Lung (tissue), 12 donors: ENCODE results near the gene RSPO1. TPM values are rescaled to one million over a fixed set of nuclear protein-coding genes. Genes with fewer than 3 reads are reported as not detected.

Experiments
- ATAC-seq: fragments of 200-7000 bp; cut with Tn5 transposase; one replicate; pipeline ENCODE4 v1.9.1; 2020; ENCODE audit warnings: moderate number of reproducible peaks; ENCODE audit not compliant: insufficient read depth, low FRiP score
- DNase-seq, 3 donors: peaks; one replicate each; pipeline ENCODE4 v3.0.0-alpha.2; 2013 to 2017
- H3K27ac ChIP-seq, 2 donors: one replicate each; pipeline ENCODE4 v1.5.1; 2013; ENCODE audit warnings: mild to moderate bottlenecking in 2 of 2, moderate library complexity in 2 of 2, control low read depth in 1 of 2, inconsistent platforms in 1 of 2, low read depth in 1 of 2, low read length in 1 of 2
- H3K27me3 ChIP-seq, 3 donors: one replicate each; pipeline ENCODE4 v1.5.1; 2013; ENCODE audit warnings: low read length in 2 of 3; ENCODE audit not compliant: control insufficient read depth in 3 of 3, insufficient read depth in 3 of 3
- H3K36me3 ChIP-seq, 4 donors: one replicate each; pipeline ENCODE4 v1.5.1; 2013; ENCODE audit warnings: low read length in 4 of 4, mild to moderate bottlenecking in 1 of 4, moderate library complexity in 1 of 4; ENCODE audit not compliant: control insufficient read depth in 4 of 4, insufficient read depth in 4 of 4
- H3K4me1 ChIP-seq, 5 donors: one replicate each; pipeline ENCODE4 v1.5.1; 2013; ENCODE audit warnings: low read length in 5 of 5, mild to moderate bottlenecking in 2 of 5, moderate library complexity in 1 of 5; ENCODE audit not compliant: control insufficient read depth in 5 of 5, insufficient read depth in 5 of 5
- H3K4me3 ChIP-seq: one replicate; pipeline ENCODE4 v1.5.1; 2013; ENCODE audit warnings: mild to moderate bottlenecking, control low read depth, moderate library complexity
- H3K9ac ChIP-seq, 2 donors: one replicate each; pipeline ENCODE4 v1.5.1; 2013; ENCODE audit warnings: low read length in 2 of 2, control low read depth in 1 of 2; ENCODE audit not compliant: insufficient read depth in 1 of 2
- H3K9me3 ChIP-seq, 4 donors: one replicate each; pipeline ENCODE4 v1.5.1; 2013; ENCODE audit warnings: low read length in 3 of 4, mild to moderate bottlenecking in 1 of 4, moderate library complexity in 1 of 4; ENCODE audit not compliant: control insufficient read depth in 4 of 4, insufficient read depth in 3 of 4
- CTCF ChIP-seq: IDR thresholded peaks from 2 replicates; pipeline ENCODE4 v1.5.1; 2012; ENCODE audit warnings: mild to moderate bottlenecking; ENCODE audit errors: control extremely low read depth, extremely low read depth
- WGBS, 2 donors: extraction: QIAGEN DNeasy Blood & Tissue Kit; methylation state at CpG; one replicate each; pipeline ENCODE4 v1.1.7; 2013; 5-methylcytosine and 5-hydroxymethylcytosine counted together
- polyA plus RNA-seq, 2 donors: library from polyadenylated mRNA; stranded (reverse); fragments of 200-250 nt; gene quantifications; one replicate each; pipeline ENCODE4 v1.2.1, GENCODE V29; 2013
- total RNA-seq, 2 donors: library from RNA; depleted of rRNA in 1 of 2; stranded (reverse); fragments of >200 nt in 1 of 2; gene quantifications; one replicate each; pipeline ENCODE4 v1.2.1, GENCODE V29; 2014 to 2021
- donor health status: control.
- donor health status: control.
- donor health status: Bipolar disorder and iron deficiency.
- donor health status: healthy.
- donor health status: DM: yes; HTN: yes; CAD: no.

RSPO1 gene
- total and polyA plus RNA-seq, 4 donors, result 0.43 to 1.7 (median 1.2) TPM

GRCh38 chr1:37660664-37661063 lies 26.0 kb upstream of the RSPO1 start:
- no peak for DNase-seq
- Histone ChIP-seq H3K4me1 (no peaks in the 10 kb centered on the region), H3K27me3 (peaks cover 0 to 2% (median 0%) of the 10 kb centered on the region in 3 donors), H3K27ac (no peak overlapping the region), H3K4me3 (no peak overlapping the region), H3K9me3 (peaks cover 0 to 1% (median 0%) of the 10 kb centered on the region in 4 donors), H3K9ac (no peak overlapping the region), H3K36me3 (no peaks in the 10 kb centered on the region)
- no peak for TF ChIP-seq CTCF
- WGBS, 2 donors, result 33 to 62% methylated on average over 10 of the region's 10 CpGs
- ATAC-seq, result no peak

- Histone ChIP-seq H3K4me3 (no peak overlapping the region), H3K9ac (no peak overlapping the region), H3K4me1 (no peaks in the 10 kb centered on the region), H3K27me3 (peaks cover 0 to 2% (median 0%) of the 10 kb centered on the region in 3 donors), H3K36me3 (no peaks in the 10 kb centered on the region), H3K27ac (no peak overlapping the region), H3K9me3 (no peaks in the 10 kb centered on the region)
- DNase-seq (no peak), ATAC-seq (no peak)
- no peak for TF ChIP-seq CTCF
- WGBS, 2 donors, result 87 to 92% methylated on average over 6 of the region's 6 CpGs
Measured at GRCh38 chr1:37658486-37658885, 23.8 kb upstream of the RSPO1 start.

- Histone ChIP-seq H3K4me3 (no peak overlapping the region), H3K27ac (no peak overlapping the region), H3K9me3 (no peaks in the 10 kb centered on the region), H3K9ac (no peak overlapping the region), H3K4me1 (no peaks in the 10 kb centered on the region), H3K27me3 (peaks cover 0 to 2% (median 0%) of the 10 kb centered on the region in 3 donors), H3K36me3 (no peaks in the 10 kb centered on the region)
- 76 to 89% methylated on average over 14 of the region's 14 CpGs for WGBS, 2 donors
- no peak for TF ChIP-seq CTCF
- ATAC-seq, result no peak
- DNase-seq, result no peak
Measured at GRCh38 chr1:37657620-37658412, 23.1 kb upstream of the RSPO1 start.
